LoVo (cell line): ENCODE data around the gene ZNF431.
"Not testable (repeated sequence)": the region's sequence is repeated elsewhere in the genome, so short reads cannot be mapped to it uniquely, and the experiment has no call there.

ENCODE experiments used
- DNase-seq: peaks from one replicate; pipeline ENCODE4 v3.0.0-alpha.2; 2016; ENCODE audit warnings: low spot score

ZNF431 gene

GRCh38 chr19:21147540-21147939 lies 5.7 kb downstream of the ZNF431 start:
- no peak for DNase-seq

- DNase-seq: no peak
Observed at GRCh38 chr19:21148681-21149080, 6.8 kb downstream of the ZNF431 start.

- DNase-seq: no peak
Observed at GRCh38 chr19:21149877-21150276, 8.0 kb downstream of the ZNF431 start.

- DNase-seq: no peak
Observed at GRCh38 chr19:21151460-21151859, 9.6 kb downstream of the ZNF431 start.

GRCh38 chr19:21158523-21159135 lies 16.8 kb downstream of the ZNF431 start:
- no peak for DNase-seq

- no peak for DNase-seq
Observed at GRCh38 chr19:21164541-21164940, 22.7 kb downstream of the ZNF431 start.

- no peak for DNase-seq
Observed at GRCh38 chr19:21166436-21166835, 24.6 kb downstream of the ZNF431 start.

- DNase-seq: no peak
Observed at GRCh38 chr19:21197590-21198295, 55.9 kb downstream of the ZNF431 start.

GRCh38 chr19:21202865-21203494 lies 61.1 kb downstream of the ZNF431 start:
- no peak for DNase-seq

- DNase-seq: peak; percentile 55
Observed at GRCh38 chr19:21210037-21210621, 68.3 kb downstream of the ZNF431 start.

GRCh38 chr19:21221693-21222092 lies 79.9 kb downstream of the ZNF431 start:
- DNase-seq: no peak

- DNase-seq: not testable (repeated sequence)
Observed at GRCh38 chr19:21229938-21230337, 88.1 kb downstream of the ZNF431 start.

GRCh38 chr19:21233691-21234090 lies 91.9 kb downstream of the ZNF431 start:
- DNase-seq: no peak

GRCh38 chr19:21236751-21237150 lies 94.9 kb downstream of the ZNF431 start:
- DNase-seq: not testable (repeated sequence)

GRCh38 chr19:21238670-21239069 lies 96.8 kb downstream of the ZNF431 start:
- no peak for DNase-seq
